Activated naive CD8-positive, alpha-beta T cell treated with anti-CD3 and anti-CD28 coated beads for 36 hours (primary cell): ENCODE measurements around the gene FRMD1. TPM values are rescaled to one million over a fixed set of nuclear protein-coding genes. Genes with fewer than 3 reads are reported as not detected.
"Not testable (repeated sequence)": the region's sequence is repeated elsewhere in the genome, so short reads cannot be mapped to it uniquely, and the experiment has no call there.

Experiments
- DNase-seq: peaks from one replicate; pipeline ENCODE4 v3.0.0; 2021
- H3K27ac Mint-ChIP-seq: one replicate; pipeline ENCODE4 v1.8.0; 2022; ENCODE audit warnings: mild to moderate bottlenecking, moderate library complexity, mixed read lengths
- H3K27me3 Mint-ChIP-seq: one replicate; pipeline ENCODE4 v1.8.0; 2022; ENCODE audit warnings: mild to moderate bottlenecking, mixed read lengths
- H3K36me3 Mint-ChIP-seq: one replicate; pipeline ENCODE4 v1.8.0; 2021; ENCODE audit warnings: mild to moderate bottlenecking, mixed read lengths
- H3K4me1 Mint-ChIP-seq: one replicate; pipeline ENCODE4 v1.8.0; 2021; ENCODE audit warnings: mixed read lengths
- H3K4me3 Mint-ChIP-seq: one replicate; pipeline ENCODE4 v1.8.0; 2022; ENCODE audit warnings: mild to moderate bottlenecking, moderate library complexity, mixed read lengths
- H3K9me3 Mint-ChIP-seq: one replicate; pipeline ENCODE4 v1.8.0; 2022; ENCODE audit warnings: mixed read lengths
- total RNA-seq, 2 experiments: library from RNA; stranded (reverse); gene quantifications; one replicate each; pipeline ENCODE4 v1.2.3, GENCODE V29; 2021

The FRMD1 gene
- total RNA-seq, 2 experiments from 2014 or later = not detected

- no peaks in the 10 kb centered on the region for H3K36me3 Mint-ChIP-seq
- no peak overlapping the region for H3K27ac Mint-ChIP-seq
- no peak overlapping the region for H3K4me3 Mint-ChIP-seq
- no peaks in the 10 kb centered on the region for H3K9me3 Mint-ChIP-seq
- H3K4me1 Mint-ChIP-seq = no peaks in the 10 kb centered on the region
- H3K27me3 Mint-ChIP-seq = no peaks in the 10 kb centered on the region
- no peak for DNase-seq
Observed at GRCh38 chr6:168080393-168081077, 1.5 kb upstream of the FRMD1 start.

GRCh38 chr6:168078175-168078942, 653 bp downstream of the FRMD1 start:
- Mint-ChIP-seq H3K27me3 (no peaks in the 10 kb centered on the region), H3K27ac (no peak overlapping the region), H3K36me3 (no peaks in the 10 kb centered on the region), H3K4me3 (no peak overlapping the region), H3K4me1 (no peaks in the 10 kb centered on the region), H3K9me3 (no peaks in the 10 kb centered on the region)
- DNase-seq = no peak

- H3K4me3 Mint-ChIP-seq, H3K36me3 Mint-ChIP-seq, H3K4me1 Mint-ChIP-seq, DNase-seq, H3K27ac Mint-ChIP-seq, H3K27me3 Mint-ChIP-seq, H3K9me3 Mint-ChIP-seq: not testable (repeated sequence)
Observed at GRCh38 chr6:168077401-168077800, 1.6 kb downstream of the FRMD1 start.

GRCh38 chr6:168075787-168076202, 3.2 kb downstream of the FRMD1 start:
- H3K27ac Mint-ChIP-seq = no peak overlapping the region
- H3K9me3 Mint-ChIP-seq = no peaks in the 10 kb centered on the region
- H3K4me3 Mint-ChIP-seq = no peak overlapping the region
- no peaks in the 10 kb centered on the region for H3K27me3 Mint-ChIP-seq
- no peaks in the 10 kb centered on the region for H3K4me1 Mint-ChIP-seq
- no peak for DNase-seq
- H3K36me3 Mint-ChIP-seq = no peaks in the 10 kb centered on the region

- Mint-ChIP-seq H3K4me1 (no peaks in the 10 kb centered on the region), H3K27ac (no peak overlapping the region), H3K4me3 (no peak overlapping the region), H3K27me3 (no peaks in the 10 kb centered on the region), H3K9me3 (no peaks in the 10 kb centered on the region), H3K36me3 (no peaks in the 10 kb centered on the region)
- DNase-seq = no peak
Observed at GRCh38 chr6:168075216-168075615, 3.8 kb downstream of the FRMD1 start.

- no peaks in the 10 kb centered on the region for H3K36me3 Mint-ChIP-seq
- H3K27me3 Mint-ChIP-seq = no peaks in the 10 kb centered on the region
- no peak for DNase-seq
- H3K4me3 Mint-ChIP-seq = no peak overlapping the region
- H3K27ac Mint-ChIP-seq = no peak overlapping the region
- no peaks in the 10 kb centered on the region for H3K4me1 Mint-ChIP-seq
- H3K9me3 Mint-ChIP-seq = no peaks in the 10 kb centered on the region
Observed at GRCh38 chr6:168073937-168074730, 4.9 kb downstream of the FRMD1 start.

- Mint-ChIP-seq H3K4me3 (no peak overlapping the region), H3K9me3 (no peaks in the 10 kb centered on the region), H3K4me1 (no peaks in the 10 kb centered on the region), H3K27me3 (no peaks in the 10 kb centered on the region), H3K27ac (no peak overlapping the region), H3K36me3 (no peaks in the 10 kb centered on the region)
- no peak for DNase-seq
Observed at GRCh38 chr6:168072730-168073129, 6.3 kb downstream of the FRMD1 start.

GRCh38 chr6:168072261-168072660, 6.8 kb downstream of the FRMD1 start:
- H3K4me3 Mint-ChIP-seq = no peak overlapping the region
- H3K4me1 Mint-ChIP-seq = no peaks in the 10 kb centered on the region
- no peaks in the 10 kb centered on the region for H3K36me3 Mint-ChIP-seq
- no peaks in the 10 kb centered on the region for H3K9me3 Mint-ChIP-seq
- H3K27ac Mint-ChIP-seq = no peak overlapping the region
- no peaks in the 10 kb centered on the region for H3K27me3 Mint-ChIP-seq
- DNase-seq = no peak

GRCh38 chr6:168071620-168072019, 7.4 kb downstream of the FRMD1 start:
- no peak for DNase-seq
- Mint-ChIP-seq H3K9me3 (no peaks in the 10 kb centered on the region), H3K27ac (no peak overlapping the region), H3K4me3 (no peak overlapping the region), H3K36me3 (no peaks in the 10 kb centered on the region), H3K4me1 (no peaks in the 10 kb centered on the region), H3K27me3 (no peaks in the 10 kb centered on the region)

- no peaks in the 10 kb centered on the region for H3K9me3 Mint-ChIP-seq
- H3K27me3 Mint-ChIP-seq = no peaks in the 10 kb centered on the region
- DNase-seq = no peak
- no peaks in the 10 kb centered on the region for H3K4me1 Mint-ChIP-seq
- H3K36me3 Mint-ChIP-seq = no peaks in the 10 kb centered on the region
- no peak overlapping the region for H3K4me3 Mint-ChIP-seq
- no peak overlapping the region for H3K27ac Mint-ChIP-seq
Observed at GRCh38 chr6:168070804-168071203, 8.2 kb downstream of the FRMD1 start.

GRCh38 chr6:168067081-168067759, 11.8 kb downstream of the FRMD1 start:
- Mint-ChIP-seq H3K27ac (no peak overlapping the region), H3K9me3 (no peaks in the 10 kb centered on the region), H3K4me3 (no peak overlapping the region), H3K27me3 (no peaks in the 10 kb centered on the region), H3K4me1 (no peaks in the 10 kb centered on the region), H3K36me3 (no peaks in the 10 kb centered on the region)
- DNase-seq = no peak

GRCh38 chr6:168064226-168064807, 14.7 kb downstream of the FRMD1 start:
- no peaks in the 10 kb centered on the region for H3K27me3 Mint-ChIP-seq
- no peaks in the 10 kb centered on the region for H3K9me3 Mint-ChIP-seq
- H3K4me1 Mint-ChIP-seq = no peaks in the 10 kb centered on the region
- no peak overlapping the region for H3K27ac Mint-ChIP-seq
- no peaks in the 10 kb centered on the region for H3K36me3 Mint-ChIP-seq
- H3K4me3 Mint-ChIP-seq = no peak overlapping the region
- no peak for DNase-seq

- Mint-ChIP-seq H3K4me1 (no peaks in the 10 kb centered on the region), H3K4me3 (no peak overlapping the region), H3K9me3 (no peaks in the 10 kb centered on the region), H3K36me3 (no peaks in the 10 kb centered on the region), H3K27ac (no peak overlapping the region), H3K27me3 (no peaks in the 10 kb centered on the region)
- DNase-seq = no peak
Observed at GRCh38 chr6:168063431-168063830, 15.6 kb downstream of the FRMD1 start.

- DNase-seq = no peak
- Mint-ChIP-seq H3K27ac (no peak overlapping the region), H3K36me3 (no peaks in the 10 kb centered on the region), H3K27me3 (no peaks in the 10 kb centered on the region), H3K4me1 (no peaks in the 10 kb centered on the region), H3K4me3 (no peak overlapping the region), H3K9me3 (no peaks in the 10 kb centered on the region)
Observed at GRCh38 chr6:168062346-168063289, 16.4 kb downstream of the FRMD1 start.
